ENCODE data around the gene OR2B6. TPM values are rescaled to one million over a fixed set of nuclear protein-coding genes. Genes with fewer than 3 reads are reported as not detected.

Gene OR2B6
- total RNA-seq, 1 experiment from 2014 or later, result not detected

DNA sequence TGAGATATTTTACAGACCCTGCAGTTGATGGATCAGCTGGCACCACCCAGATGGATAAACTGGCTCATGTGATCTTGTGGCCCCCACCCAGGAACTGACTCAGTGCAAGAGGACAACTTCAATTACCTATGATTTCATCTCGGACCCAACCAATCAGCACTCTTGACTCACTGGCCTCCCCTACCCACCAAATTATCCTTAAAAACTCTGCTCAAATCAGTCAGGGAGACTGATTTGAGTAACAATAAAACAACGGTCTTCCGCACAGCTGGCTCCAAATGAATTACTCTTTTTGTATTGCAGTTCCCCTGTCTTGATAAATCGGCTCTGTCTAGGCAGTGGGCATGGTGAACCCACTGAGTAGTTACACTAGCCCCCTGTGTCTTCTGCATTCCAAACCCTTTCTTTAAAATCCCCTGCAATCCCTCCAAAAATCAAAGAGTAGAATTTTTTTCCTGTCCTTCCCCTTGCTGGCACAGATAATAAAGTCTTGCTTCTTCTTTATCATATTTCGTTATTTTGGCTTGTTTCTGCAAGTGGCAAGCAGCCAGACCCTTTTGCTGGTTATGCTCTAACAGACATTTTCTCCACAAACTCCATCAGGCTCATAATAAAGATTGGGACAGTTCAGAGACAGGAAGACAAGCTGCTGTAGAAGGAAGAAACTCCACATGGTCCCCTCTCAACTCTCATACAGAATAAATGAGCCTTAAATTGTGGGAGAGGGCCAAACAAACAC is 48.3 kb downstream of the OR2B6 start:
- Histone ChIP-seq H3K4ac (ENCODE audit: low read depth, low read length) (no peak overlapping the region; the same call in 1 of the 2 replicates), H2AK5ac (ENCODE audit: insufficient read length, low read length) (no peak overlapping the region), H2BK120ac (ENCODE audit: low read depth, low read length, poor library complexity, severe bottlenecking) (no peak overlapping the region), H4K20me1 (ENCODE audit: control insufficient read depth, insufficient read depth, insufficient read length) (no peaks in the 10 kb centered on the region), H3K4me1 (ENCODE audit: insufficient read depth, low read length) (peaks cover 12% of the 10 kb centered on the region; the same call in 1 of the 2 replicates), H4K8ac (replicated peaks; ENCODE audit: insufficient read length, low read depth, low read length) (no peak overlapping the region), H3K27ac (ENCODE audit: insufficient read length, low read depth, low read length) (peak overlapping the region; percentile 37), H4K91ac (ENCODE audit: insufficient read length, low read depth, low read length) (no peak overlapping the region), H3K23me2 (ENCODE audit: insufficient read length, low read depth, low read length, poor library complexity, severe bottlenecking) (no peaks in the 10 kb centered on the region), H3K18ac (ENCODE audit: insufficient read length, low read depth, low read length) (no peak overlapping the region), H3T11ph (ENCODE audit: low read length) (no peak overlapping the region), H3K23ac (ENCODE audit: insufficient read length, low read depth, low read length) (no peak overlapping the region), H4K5ac (ENCODE audit: insufficient read length, low read depth, low read length) (no peak overlapping the region), H2AFZ (ENCODE audit: low read length) (peak overlapping the region; percentile 24), H2BK15ac (ENCODE audit: low read depth, low read length) (no peak overlapping the region), H2BK12ac (ENCODE audit: insufficient read length, low read depth, low read length) (no peak overlapping the region), H3K9ac (ENCODE audit: extremely low read depth, insufficient read length, low read length) (no peak overlapping the region), H3K27me3 (ENCODE audit: insufficient read depth, low read length) (no peaks in the 10 kb centered on the region), H3K4me2 (ENCODE audit: insufficient read depth, insufficient read length, low read length) (no peak overlapping the region), H2BK5ac (ENCODE audit: insufficient read length, low read length) (no peak overlapping the region), H3K79me2 (ENCODE audit: insufficient read depth, low read length) (no peaks in the 10 kb centered on the region), H2BK20ac (ENCODE audit: low read depth, low read length, poor library complexity, severe bottlenecking) (no peak overlapping the region), H3K9me3 (ENCODE audit: control insufficient read depth, low read depth, low read length) (no peaks in the 10 kb centered on the region), H3K79me1 (ENCODE audit: insufficient read depth, low read depth, low read length, poor library complexity, severe bottlenecking) (no peaks in the 10 kb centered on the region), H3K56ac (ENCODE audit: insufficient read length, low read depth, low read length) (no peak overlapping the region), H3K14ac (ENCODE audit: insufficient read depth, low read length) (no peak overlapping the region)
- no peak for DNase-seq
- peak overlapping the region in 1 of 2 experiments; percentile 38; a peak in 3 of 5 replicates for H3K4me3 Mint-ChIP-seq
- H3K4me1 Mint-ChIP-seq, result peaks cover 39 to 42% of the 10 kb centered on the region in 2 experiments
- no CpG with 5 or more reads among the region's 5 CpGs for WGBS (ENCODE audit: extremely low coverage, insufficient read length, low lambda C conversion rate)
- H3K27ac Mint-ChIP-seq, result peak overlapping the region; percentile 27 to 94 (median 87); a peak in 5 of 7 replicates
- H3K27me3 Mint-ChIP-seq (ENCODE audit: low read depth), result peaks cover 1% of the 10 kb centered on the region; the same call in 1 of the 2 replicates
- no peaks in the 10 kb centered on the region; a peak in 1 of 5 replicates for H3K9me3 Mint-ChIP-seq
- TF ChIP-seq, protein P1, sequence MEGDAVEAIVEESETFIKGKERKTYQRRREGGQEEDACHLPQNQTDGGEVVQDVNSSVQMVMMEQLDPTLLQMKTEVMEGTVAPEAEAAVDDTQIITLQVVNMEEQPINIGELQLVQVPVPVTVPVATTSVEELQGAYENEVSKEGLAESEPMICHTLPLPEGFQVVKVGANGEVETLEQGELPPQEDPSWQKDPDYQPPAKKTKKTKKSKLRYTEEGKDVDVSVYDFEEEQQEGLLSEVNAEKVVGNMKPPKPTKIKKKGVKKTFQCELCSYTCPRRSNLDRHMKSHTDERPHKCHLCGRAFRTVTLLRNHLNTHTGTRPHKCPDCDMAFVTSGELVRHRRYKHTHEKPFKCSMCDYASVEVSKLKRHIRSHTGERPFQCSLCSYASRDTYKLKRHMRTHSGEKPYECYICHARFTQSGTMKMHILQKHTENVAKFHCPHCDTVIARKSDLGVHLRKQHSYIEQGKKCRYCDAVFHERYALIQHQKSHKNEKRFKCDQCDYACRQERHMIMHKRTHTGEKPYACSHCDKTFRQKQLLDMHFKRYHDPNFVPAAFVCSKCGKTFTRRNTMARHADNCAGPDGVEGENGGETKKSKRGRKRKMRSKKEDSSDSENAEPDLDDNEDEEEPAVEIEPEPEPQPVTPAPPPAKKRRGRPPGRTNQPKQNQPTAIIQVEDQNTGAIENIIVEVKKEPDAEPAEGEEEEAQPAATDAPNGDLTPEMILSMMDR (conservative IDR thresholded peaks at IDR 0.05), result no peak
- H3K36me3 Mint-ChIP-seq (ENCODE audit: insufficient read depth in 1 of 3, low read depth in 3 of 3), result no peaks in the 10 kb centered on the region

All from H9 (cell line).